ENCODE measurements around the gene LTBP4. TPM values are rescaled to one million over a fixed set of nuclear protein-coding genes. Genes with fewer than 3 reads are reported as not detected.
"Not testable (repeated sequence)": the region's sequence is repeated elsewhere in the genome, so short reads cannot be mapped to it uniquely, and the experiment has no call there.

Gene LTBP4
- total RNA-seq, 2 donors from 2014 or later, result 28.1 to 59.0 TPM

GRCh38 chr19:40583283-40583682 lies 17.9 kb upstream of the LTBP4 start:
- H3K4me3 Mint-ChIP-seq, result no peak overlapping the region
- DNase-seq (ENCODE audit: low spot score), result no peak
- no peak overlapping the region for H3K27ac Mint-ChIP-seq
- no peaks in the 10 kb centered on the region for H3K9me3 Mint-ChIP-seq
- no peaks in the 10 kb centered on the region for H3K27me3 Mint-ChIP-seq
- peaks cover 20% of the 10 kb centered on the region in 2 donors for H3K4me1 Mint-ChIP-seq (ENCODE audit: low read depth in 2 of 2)
- ATAC-seq, result no peak
- H3K36me3 Mint-ChIP-seq, result peaks cover 22% of the 10 kb centered on the region

DNA sequence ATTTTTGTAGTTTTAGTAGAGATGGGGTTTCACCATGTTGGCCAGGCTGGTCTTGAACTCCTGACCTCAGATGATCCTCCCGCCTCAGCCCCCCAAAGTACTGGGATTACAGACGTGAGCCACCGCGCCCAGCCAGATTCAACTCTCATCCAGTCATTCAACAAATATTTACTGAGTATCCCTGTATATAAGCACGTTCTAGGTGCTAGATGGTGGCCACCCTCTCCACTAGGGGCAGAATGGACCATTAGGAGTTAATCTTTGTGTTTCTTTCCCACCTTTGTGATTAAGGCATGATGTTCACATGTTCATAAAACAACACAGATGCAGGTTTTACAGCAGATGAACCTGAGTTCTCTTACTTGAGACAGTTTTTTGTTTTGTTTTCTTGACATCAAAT lies 17.2 kb upstream of the LTBP4 start:
- ATAC-seq (no peak), DNase-seq (ENCODE audit: low spot score) (no peak)
- Mint-ChIP-seq H3K27me3 (no peaks in the 10 kb centered on the region), H3K9me3 (no peaks in the 10 kb centered on the region), H3K4me3 (no peak overlapping the region), H3K27ac (no peak overlapping the region), H3K36me3 (peaks cover 22% of the 10 kb centered on the region), H3K4me1 (ENCODE audit: low read depth in 2 of 2) (peaks cover 15% of the 10 kb centered on the region in 2 donors)

GRCh38 chr19:40585241-40585981 lies 15.8 kb upstream of the LTBP4 start:
- Mint-ChIP-seq H3K4me3 (peak overlapping the region; percentile 46), H3K27me3 (no peaks in the 10 kb centered on the region), H3K9me3 (no peaks in the 10 kb centered on the region), H3K36me3 (peaks cover 22% of the 10 kb centered on the region), H3K27ac (peak overlapping the region; percentile 32 to 76), H3K4me1 (ENCODE audit: low read depth in 2 of 2) (peaks cover 15 to 19% of the 10 kb centered on the region in 2 donors)
- no peak for DNase-seq (ENCODE audit: low spot score)
- peak; percentile 61 to 76 for ATAC-seq

- H3K4me3 Mint-ChIP-seq, result peak overlapping the region; percentile 46
- H3K4me1 Mint-ChIP-seq (ENCODE audit: low read depth in 2 of 2), result peaks cover 15 to 19% of the 10 kb centered on the region in 2 donors
- H3K36me3 Mint-ChIP-seq, result peaks cover 19% of the 10 kb centered on the region
- H3K27ac Mint-ChIP-seq, result peak overlapping the region; percentile 32 to 76
- H3K27me3 Mint-ChIP-seq, result no peaks in the 10 kb centered on the region
- DNase-seq (ENCODE audit: low spot score), result no peak
- H3K9me3 Mint-ChIP-seq, result no peaks in the 10 kb centered on the region
- ATAC-seq, result peak; percentile 26 to 33
Measured at GRCh38 chr19:40585982-40586422, 15.2 kb upstream of the LTBP4 start.

GRCh38 chr19:40586611-40587010 lies 14.6 kb upstream of the LTBP4 start:
- Mint-ChIP-seq H3K4me1 (ENCODE audit: low read depth in 2 of 2) (peaks cover 15 to 19% of the 10 kb centered on the region in 2 donors), H3K27ac (peak overlapping the region; percentile 32 to 76), H3K36me3 (peaks cover 17% of the 10 kb centered on the region), H3K4me3 (peak overlapping the region; percentile 46), H3K9me3 (no peaks in the 10 kb centered on the region), H3K27me3 (no peaks in the 10 kb centered on the region)
- ATAC-seq (no peak), DNase-seq (ENCODE audit: low spot score) (no peak)

DNA sequence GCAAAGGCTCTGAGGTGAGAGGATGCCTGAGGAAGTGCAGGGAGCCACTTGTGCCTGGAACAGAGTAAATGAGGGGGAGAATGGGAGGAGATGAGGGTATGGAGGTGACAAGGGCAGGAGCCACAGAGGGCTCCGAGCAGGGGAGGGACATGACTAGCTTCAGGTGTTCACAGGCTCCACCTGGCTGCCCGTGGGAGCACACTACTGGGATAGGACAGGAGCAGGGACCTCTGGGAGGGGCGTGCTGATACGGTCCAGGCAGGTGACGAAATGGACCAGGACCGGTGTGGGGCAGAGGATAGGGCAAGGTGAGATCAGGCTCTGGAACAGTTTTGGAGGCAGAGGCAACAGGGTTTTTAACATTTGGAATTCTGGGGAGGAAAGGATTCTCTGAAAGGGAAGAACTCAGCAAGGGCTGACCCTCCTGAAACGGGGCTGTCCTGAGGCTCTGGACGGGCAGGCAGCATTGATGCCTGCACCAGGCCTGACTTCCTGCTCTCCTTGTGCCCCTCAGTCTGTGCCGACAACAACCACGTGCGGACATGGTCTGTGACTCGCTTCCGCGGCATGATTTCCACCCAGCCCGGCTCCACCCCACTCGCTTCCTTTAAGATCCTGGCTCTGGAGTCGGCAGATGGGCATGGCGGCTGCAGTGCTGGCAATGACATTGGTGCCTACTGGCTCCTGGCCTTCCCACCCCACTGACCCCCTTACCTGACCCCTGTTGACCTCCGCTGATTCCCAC lies 12.9 kb upstream of the LTBP4 start:
- ATAC-seq (no peak), DNase-seq (ENCODE audit: low spot score) (no peak)
- Mint-ChIP-seq H3K27me3 (no peaks in the 10 kb centered on the region), H3K27ac (no peak overlapping the region), H3K4me1 (ENCODE audit: low read depth in 2 of 2) (peaks cover 15 to 19% of the 10 kb centered on the region in 2 donors), H3K36me3 (peaks cover 11% of the 10 kb centered on the region), H3K9me3 (no peaks in the 10 kb centered on the region), H3K4me3 (no peak overlapping the region)

DNA sequence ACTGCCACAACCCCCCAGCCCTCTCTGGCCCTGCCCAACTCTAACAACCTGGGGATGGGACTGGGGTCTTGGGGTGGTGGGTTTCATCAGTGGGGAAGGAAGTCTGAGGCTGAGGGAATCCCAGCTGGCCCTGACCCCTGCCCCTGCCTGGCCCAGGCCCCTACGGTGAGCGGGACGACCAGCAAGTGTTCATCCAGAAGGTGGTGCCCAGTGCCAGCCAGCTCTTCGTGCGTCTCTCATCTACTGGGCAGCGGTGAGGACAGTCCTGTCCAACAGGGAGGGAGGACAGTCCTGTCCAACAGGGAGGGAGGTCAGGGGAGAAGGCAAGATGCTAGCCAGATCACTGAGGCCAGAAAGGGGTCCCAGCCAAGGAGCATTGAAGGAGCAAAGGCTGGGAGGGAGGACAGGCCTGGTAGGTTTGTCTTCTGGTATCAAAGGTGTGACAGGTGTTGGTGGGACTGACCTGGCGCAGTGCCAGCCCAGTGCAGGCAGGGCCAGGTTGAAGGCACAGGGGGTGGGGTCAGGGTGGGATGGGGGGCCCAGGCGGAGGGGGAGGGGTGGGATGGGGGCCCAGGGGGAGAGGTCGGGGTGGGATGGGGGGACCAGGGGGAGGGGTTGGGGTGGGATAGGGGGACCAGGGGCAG lies 12.1 kb upstream of the LTBP4 start:
- H3K27me3 Mint-ChIP-seq, result no peaks in the 10 kb centered on the region
- H3K27ac Mint-ChIP-seq, result no peak overlapping the region
- H3K4me1 Mint-ChIP-seq (ENCODE audit: low read depth in 2 of 2), result peaks cover 16 to 19% of the 10 kb centered on the region in 2 donors
- H3K9me3 Mint-ChIP-seq, result no peaks in the 10 kb centered on the region
- no peak for ATAC-seq
- peaks cover 11% of the 10 kb centered on the region for H3K36me3 Mint-ChIP-seq
- H3K4me3 Mint-ChIP-seq, result no peak overlapping the region
- DNase-seq (ENCODE audit: low spot score), result no peak

DNA sequence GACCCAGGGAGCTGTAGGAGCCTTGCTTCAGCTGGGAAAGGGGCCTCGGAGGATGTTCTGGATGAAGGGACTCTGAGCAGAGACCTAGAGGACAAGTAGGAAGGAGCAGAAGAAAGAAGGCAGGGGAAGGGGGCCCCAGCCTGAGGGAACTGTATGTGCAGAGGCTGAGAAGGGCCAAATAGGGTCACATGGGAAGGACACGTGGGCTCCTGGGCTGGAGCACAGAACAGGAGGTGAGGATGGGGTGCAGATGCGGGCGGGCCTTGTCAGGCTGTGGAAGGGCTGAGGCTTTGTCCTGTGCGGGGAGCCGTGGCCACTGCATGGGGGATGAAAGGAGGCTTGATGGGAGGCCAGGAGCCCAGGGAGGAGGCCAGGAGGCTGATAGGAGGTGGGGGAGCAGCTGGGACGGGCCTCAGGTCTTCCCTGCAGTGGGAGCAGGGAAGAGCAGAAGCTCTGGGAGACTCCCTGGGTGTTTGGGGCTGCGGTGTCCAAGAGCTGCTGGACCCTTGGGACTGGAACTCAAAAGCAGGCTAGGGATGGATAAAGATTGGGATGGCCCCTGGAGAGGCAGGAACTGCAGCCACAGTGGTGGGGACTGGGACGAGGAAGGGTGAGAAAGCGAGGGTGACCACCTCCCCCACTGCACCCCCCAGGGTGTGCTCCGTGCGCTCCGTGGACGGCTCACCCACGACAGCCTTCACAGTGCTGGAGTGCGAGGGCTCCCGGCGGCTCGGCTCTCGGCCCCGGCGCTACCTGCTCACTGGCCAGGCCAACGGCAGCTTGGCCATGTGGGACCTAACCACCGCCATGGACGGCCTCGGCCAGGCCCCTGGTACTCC lies 11.4 kb upstream of the LTBP4 start:
- peaks cover 23 to 27% of the 10 kb centered on the region in 2 donors for H3K4me1 Mint-ChIP-seq (ENCODE audit: low read depth in 2 of 2)
- no peak overlapping the region for H3K27ac Mint-ChIP-seq
- H3K9me3 Mint-ChIP-seq, result no peaks in the 10 kb centered on the region
- DNase-seq (ENCODE audit: low spot score) (no peak), ATAC-seq (no peak)
- peaks cover 11% of the 10 kb centered on the region for H3K36me3 Mint-ChIP-seq
- no peaks in the 10 kb centered on the region for H3K27me3 Mint-ChIP-seq
- no peak overlapping the region for H3K4me3 Mint-ChIP-seq

- H3K4me3 Mint-ChIP-seq, result no peak overlapping the region
- H3K4me1 Mint-ChIP-seq (ENCODE audit: low read depth in 2 of 2), result peaks cover 23 to 27% of the 10 kb centered on the region in 2 donors
- no peak overlapping the region for H3K27ac Mint-ChIP-seq
Measured at GRCh38 chr19:40590464-40591265, 10.5 kb upstream of the LTBP4 start.

GRCh38 chr19:40591724-40592123 lies 9.4 kb upstream of the LTBP4 start:
- H3K4me3 Mint-ChIP-seq; H3K27ac Mint-ChIP-seq; DNase-seq (ENCODE audit: low spot score); H3K9me3 Mint-ChIP-seq; H3K27me3 Mint-ChIP-seq; ATAC-seq; H3K36me3 Mint-ChIP-seq: not testable (repeated sequence)
- peaks cover 12 to 18% of the 10 kb centered on the region in 2 donors for H3K4me1 Mint-ChIP-seq (ENCODE audit: low read depth in 2 of 2)

More at GRCh38 chr19:40590464-40591265, 10.5 kb upstream of the LTBP4 start:
- no peak for DNase-seq (ENCODE audit: low spot score)
- H3K36me3 Mint-ChIP-seq, result peaks cover 8% of the 10 kb centered on the region
- no peaks in the 10 kb centered on the region for H3K27me3 Mint-ChIP-seq
- no peaks in the 10 kb centered on the region for H3K9me3 Mint-ChIP-seq
- ATAC-seq, result no peak

GRCh38 chr19:40592170-40592569 lies 9.0 kb upstream of the LTBP4 start:
- no peaks in the 10 kb centered on the region for H3K36me3 Mint-ChIP-seq
- ATAC-seq, result peak in 1 of 2 donors; percentile 65
- no peaks in the 10 kb centered on the region for H3K9me3 Mint-ChIP-seq
- H3K4me1 Mint-ChIP-seq (ENCODE audit: low read depth in 2 of 2), result peaks cover 11 to 18% of the 10 kb centered on the region in 2 donors
- peaks cover 1 to 3% of the 10 kb centered on the region in 2 donors for H3K27me3 Mint-ChIP-seq
- H3K27ac Mint-ChIP-seq, result no peak overlapping the region
- DNase-seq (ENCODE audit: low spot score), result no peak
- no peak overlapping the region for H3K4me3 Mint-ChIP-seq

DNA sequence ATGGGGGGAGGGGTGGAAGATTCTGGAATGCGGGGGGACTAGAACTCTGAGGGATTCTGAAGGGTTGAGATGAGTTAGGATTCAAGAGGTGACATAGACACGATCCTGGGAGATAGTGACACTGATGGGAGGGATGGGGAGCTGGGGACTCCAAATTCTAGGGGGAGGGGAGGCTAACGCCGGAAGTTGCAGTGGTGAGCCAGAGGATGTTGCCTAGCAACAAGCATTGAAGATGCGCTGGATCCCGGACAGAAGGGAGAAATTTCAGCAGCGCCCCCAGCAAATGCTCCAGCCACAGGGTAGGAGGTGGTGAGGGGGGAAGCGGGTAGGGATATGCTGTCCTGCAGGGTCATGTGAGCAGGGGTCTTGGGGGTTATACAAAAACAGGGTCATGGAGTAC lies 6.9 kb upstream of the LTBP4 start:
- H3K4me3 Mint-ChIP-seq, result peak overlapping the region; percentile 19
- H3K27me3 Mint-ChIP-seq, result peaks cover 8 to 10% of the 10 kb centered on the region in 2 donors
- DNase-seq (ENCODE audit: low spot score) (no peak), ATAC-seq (peak in 1 of 2 donors; percentile 10)
- H3K36me3 Mint-ChIP-seq, result no peaks in the 10 kb centered on the region
- peak overlapping the region; percentile 25 to 36 for H3K27ac Mint-ChIP-seq
- no peaks in the 10 kb centered on the region for H3K9me3 Mint-ChIP-seq
- peaks cover 12 to 19% of the 10 kb centered on the region in 2 donors for H3K4me1 Mint-ChIP-seq (ENCODE audit: low read depth in 2 of 2)

Data from natural killer cell treated with Interleukin-12 subunit alpha and Interleukin-12 subunit beta and Interleukin-15 and Interleukin-18, amount 100 ng/mL, for 72 hours (primary cell).